Activated T-helper 17 cell treated with anti-CD3 and anti-CD28 coated beads, Interleukin-2, amount 50 U/mL, for 72 hours (primary cell): ENCODE data around the gene TCF7L2. TPM values are rescaled to one million over a fixed set of nuclear protein-coding genes. Genes with fewer than 3 reads are reported as not detected.

Source experiments
- ATAC-seq: fragments of 150-1000 bp; cut with Tn5 transposase; replicated peaks from 2 replicates; pipeline ENCODE4 v1.10.0; 2021; ENCODE audit warnings: mild to moderate bottlenecking, moderate library complexity
- H3K27ac Mint-ChIP-seq: one replicate; pipeline ENCODE4 v1.8.0; 2022; ENCODE audit warnings: mixed read lengths
- H3K27me3 Mint-ChIP-seq: one replicate; pipeline ENCODE4 v1.8.0; 2022; ENCODE audit warnings: mixed read lengths
- H3K36me3 Mint-ChIP-seq: one replicate; pipeline ENCODE4 v1.8.0; 2022; ENCODE audit warnings: low read depth, mild to moderate bottlenecking, mixed read lengths
- H3K4me1 Mint-ChIP-seq: one replicate; pipeline ENCODE4 v1.8.0; 2022; ENCODE audit warnings: mixed read lengths
- H3K4me3 Mint-ChIP-seq: one replicate; pipeline ENCODE4 v1.8.0; 2022; ENCODE audit warnings: mild to moderate bottlenecking, mixed read lengths
- H3K9me3 Mint-ChIP-seq: one replicate; pipeline ENCODE4 v1.8.0; 2022; ENCODE audit warnings: mixed read lengths
- total RNA-seq, 2 donors: library from RNA; stranded (reverse); gene quantifications; one replicate each; pipeline ENCODE4 v1.2.3, GENCODE V29; 2022

Gene TCF7L2
- total RNA-seq, 2 donors from 2014 or later = 1.1 to 4.7 TPM

DNA sequence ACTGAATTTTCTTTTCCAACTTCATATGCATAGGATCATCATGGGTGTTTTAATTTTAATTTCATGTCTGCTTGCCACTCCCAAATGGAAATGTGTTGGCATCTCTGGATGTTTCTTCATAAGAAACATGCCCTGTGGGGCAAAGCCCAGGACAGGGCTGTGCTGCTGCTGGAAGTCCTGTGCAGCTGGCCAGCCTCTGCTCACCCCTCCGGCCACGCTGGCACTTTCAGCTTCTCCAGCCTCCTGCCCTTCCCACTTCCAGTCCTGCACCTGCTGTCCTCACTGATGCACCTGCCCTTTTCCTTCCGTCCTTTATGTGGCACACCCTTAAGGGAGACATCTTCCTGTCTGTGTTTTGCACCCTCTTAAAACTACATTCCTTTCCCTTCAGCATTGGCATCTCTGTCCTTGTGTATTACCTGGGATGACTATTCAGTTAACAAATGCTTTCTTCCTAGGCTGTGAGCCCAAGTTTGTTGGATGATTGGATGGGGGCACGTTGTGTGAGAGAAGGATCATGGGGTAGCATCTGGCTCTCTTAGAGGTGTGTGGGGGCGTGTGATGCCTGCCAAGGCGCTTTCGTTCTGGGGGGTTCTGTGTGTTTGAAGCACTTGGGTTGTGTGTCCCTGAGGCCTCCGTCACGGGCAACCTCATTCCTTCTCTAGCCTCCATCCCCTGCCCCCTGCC lies 56.8 kb downstream of the TCF7L2 start:
- H3K27me3 Mint-ChIP-seq = peaks cover 58% of the 10 kb centered on the region
- H3K27ac Mint-ChIP-seq = no peak overlapping the region
- H3K4me1 Mint-ChIP-seq = peaks cover 17% of the 10 kb centered on the region

DNA sequence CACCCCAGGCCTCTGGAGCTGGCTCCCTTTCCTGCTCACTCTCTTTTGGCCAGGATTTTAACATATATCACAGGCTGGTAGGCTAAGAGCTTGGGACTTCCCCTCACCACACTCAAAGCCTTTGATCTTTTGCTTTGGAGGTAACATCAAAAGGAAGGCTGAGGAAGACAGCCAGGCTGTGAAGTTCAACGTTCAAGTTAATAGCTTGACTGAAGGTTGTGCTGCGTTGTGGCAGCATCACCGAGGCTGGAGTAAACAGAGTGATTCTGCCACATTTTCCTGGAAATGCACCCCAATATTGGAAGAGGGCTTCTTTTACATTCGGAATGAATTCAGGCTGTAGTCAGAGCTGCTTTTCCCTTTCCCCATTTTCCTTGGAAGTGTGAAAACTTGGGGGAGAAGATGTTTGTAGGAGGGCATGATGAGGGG lies 57.3 kb downstream of the TCF7L2 start:
- H3K27me3 Mint-ChIP-seq = peaks cover 61% of the 10 kb centered on the region
- no peaks in the 10 kb centered on the region for H3K9me3 Mint-ChIP-seq
- H3K4me3 Mint-ChIP-seq = peak overlapping the region; percentile 69
- peak; percentile 91 for ATAC-seq
- peaks cover 17% of the 10 kb centered on the region for H3K4me1 Mint-ChIP-seq
- H3K36me3 Mint-ChIP-seq = no peaks in the 10 kb centered on the region
- no peak overlapping the region for H3K27ac Mint-ChIP-seq

More for the DNA sequence above, 56.8 kb downstream of the TCF7L2 start:
- no peaks in the 10 kb centered on the region for H3K9me3 Mint-ChIP-seq
- H3K36me3 Mint-ChIP-seq = no peaks in the 10 kb centered on the region
- peak; percentile 11 for ATAC-seq
- H3K4me3 Mint-ChIP-seq = peak overlapping the region; percentile 69

DNA sequence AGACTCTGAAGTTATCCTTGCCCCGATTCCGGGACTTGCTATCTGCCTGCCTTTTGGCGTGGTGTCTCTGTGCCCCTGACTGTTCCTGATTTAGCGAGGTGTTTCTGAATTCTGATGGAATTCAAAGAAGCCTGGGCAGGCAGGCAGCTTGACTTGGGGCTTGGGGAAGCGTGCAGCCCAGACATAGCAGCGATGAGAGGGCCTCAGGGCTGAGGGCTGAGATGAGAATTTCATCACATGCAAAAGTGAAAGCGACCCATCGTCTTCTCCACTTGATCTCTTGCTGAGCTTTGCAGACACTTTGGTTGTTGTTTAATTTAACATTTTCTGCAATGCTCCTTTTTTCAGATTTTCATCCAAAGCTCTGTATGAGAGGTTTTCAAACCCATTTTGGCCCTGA lies 57.8 kb downstream of the TCF7L2 start:
- no peaks in the 10 kb centered on the region for H3K36me3 Mint-ChIP-seq
- H3K4me1 Mint-ChIP-seq = peaks cover 17% of the 10 kb centered on the region
- H3K27ac Mint-ChIP-seq = no peak overlapping the region
- peaks cover 62% of the 10 kb centered on the region for H3K27me3 Mint-ChIP-seq
- peak overlapping the region; percentile 69 for H3K4me3 Mint-ChIP-seq
- no peak for ATAC-seq
- H3K9me3 Mint-ChIP-seq = no peaks in the 10 kb centered on the region

DNA sequence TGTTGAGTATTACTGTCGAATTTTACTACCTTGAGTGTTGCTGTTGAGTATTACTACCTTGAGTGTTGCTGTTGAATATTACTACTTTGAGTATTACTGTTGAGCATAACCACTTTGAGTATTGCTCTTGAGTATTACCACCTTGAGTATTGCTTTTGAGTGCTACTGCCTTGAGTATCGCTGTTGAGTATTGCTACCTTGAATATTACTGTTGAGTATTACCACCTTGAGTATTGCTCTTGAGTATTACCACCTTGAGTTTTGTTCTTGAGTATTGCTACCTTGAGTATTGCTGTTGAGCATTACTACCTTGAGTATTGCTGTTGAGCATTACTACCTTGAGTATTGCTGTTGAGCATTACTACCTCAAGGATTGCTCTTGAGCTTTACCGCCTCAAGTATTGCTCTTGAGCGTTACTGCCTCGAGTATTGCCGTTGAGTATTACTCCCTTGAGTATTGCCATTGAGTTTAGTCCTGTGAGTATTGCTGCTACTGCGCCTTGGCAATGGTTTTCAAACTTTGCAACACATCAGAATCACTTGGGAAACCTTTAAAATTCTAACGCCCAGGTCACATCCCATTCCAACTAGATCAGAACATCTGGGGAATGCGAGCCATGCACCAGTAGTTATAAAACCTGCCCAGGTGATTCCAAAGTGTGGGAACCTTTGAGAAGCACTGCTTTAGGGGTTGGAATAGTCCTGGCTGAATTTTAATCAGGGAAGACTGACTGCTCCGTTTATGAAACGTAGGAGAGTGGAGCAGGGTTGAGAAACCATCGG lies 61.7 kb downstream of the TCF7L2 start:
- no peak overlapping the region for H3K27ac Mint-ChIP-seq
- H3K4me3 Mint-ChIP-seq = no peak overlapping the region
- no peak for ATAC-seq
- H3K9me3 Mint-ChIP-seq = no peaks in the 10 kb centered on the region
- H3K36me3 Mint-ChIP-seq = no peaks in the 10 kb centered on the region
- H3K27me3 Mint-ChIP-seq = peaks cover 36% of the 10 kb centered on the region
- peaks cover 11% of the 10 kb centered on the region for H3K4me1 Mint-ChIP-seq

DNA sequence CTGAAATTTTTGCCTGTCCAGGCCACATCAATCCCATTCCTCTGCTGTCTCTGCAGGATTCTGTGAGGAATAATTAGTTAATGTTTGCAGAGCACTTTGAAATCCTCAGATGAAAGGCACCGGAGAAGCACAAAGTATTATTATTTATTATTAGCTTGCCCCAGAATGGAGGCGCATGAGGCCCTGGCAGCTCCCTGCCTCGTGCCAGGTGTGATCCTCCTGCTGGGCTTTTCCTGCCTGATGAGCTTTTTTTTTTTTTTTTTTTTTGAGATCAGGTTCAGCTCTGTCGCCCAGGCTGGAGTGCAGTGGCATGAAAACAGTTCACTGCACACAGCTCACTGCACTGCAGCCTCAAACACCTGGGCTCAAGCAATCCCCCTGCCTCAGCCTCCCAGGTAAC lies 65.2 kb downstream of the TCF7L2 start:
- Mint-ChIP-seq H3K27ac (no peak overlapping the region), H3K9me3 (no peaks in the 10 kb centered on the region), H3K4me1 (no peaks in the 10 kb centered on the region), H3K4me3 (no peak overlapping the region), H3K27me3 (peaks cover 15% of the 10 kb centered on the region), H3K36me3 (no peaks in the 10 kb centered on the region)
- no peak for ATAC-seq

DNA sequence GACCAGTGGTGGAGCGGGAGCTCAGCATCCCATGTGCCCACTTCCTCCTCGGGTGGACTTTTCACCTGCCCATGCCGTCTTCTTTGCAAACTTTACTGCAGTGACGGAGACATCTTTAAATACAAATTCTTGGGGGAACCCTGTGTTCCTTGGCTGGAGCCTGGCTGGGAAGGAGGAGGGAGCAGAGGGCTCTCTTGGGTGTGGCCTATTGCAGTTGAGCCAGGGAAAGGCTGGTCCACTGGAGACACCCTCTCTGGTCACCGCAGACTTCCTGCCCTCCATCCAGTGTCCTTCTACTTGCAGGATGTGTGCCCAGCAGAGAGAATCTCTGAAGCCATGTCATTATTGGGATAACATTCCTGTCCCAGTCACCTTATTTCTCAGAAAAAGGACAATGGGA lies 67.3 kb downstream of the TCF7L2 start:
- H3K4me1 Mint-ChIP-seq = no peaks in the 10 kb centered on the region
- H3K27me3 Mint-ChIP-seq = peaks cover 9% of the 10 kb centered on the region
- no peaks in the 10 kb centered on the region for H3K9me3 Mint-ChIP-seq
- H3K36me3 Mint-ChIP-seq = no peaks in the 10 kb centered on the region
- no peak overlapping the region for H3K27ac Mint-ChIP-seq
- no peak for ATAC-seq
- H3K4me3 Mint-ChIP-seq = no peak overlapping the region

DNA sequence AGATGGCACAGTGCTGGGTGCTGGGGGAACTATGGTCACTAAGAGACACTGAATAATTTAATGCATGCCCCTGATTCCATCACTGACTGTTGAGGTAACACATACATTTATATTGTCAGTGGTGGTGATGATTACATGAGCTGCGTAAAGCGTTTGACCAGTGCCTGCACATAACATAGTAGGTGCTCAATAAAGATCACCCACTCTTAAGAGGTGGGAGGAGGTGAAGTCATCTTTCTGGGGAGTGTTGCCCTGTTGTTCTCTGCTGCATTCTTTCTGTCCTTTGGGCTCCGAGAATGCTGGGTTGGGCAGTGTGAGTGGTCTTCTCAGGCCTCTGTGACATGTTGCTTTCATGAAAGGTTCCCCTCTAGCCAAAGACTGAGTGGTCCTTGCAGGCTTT lies 68.0 kb downstream of the TCF7L2 start:
- no peak overlapping the region for H3K27ac Mint-ChIP-seq
- no peaks in the 10 kb centered on the region for H3K4me1 Mint-ChIP-seq

DNA sequence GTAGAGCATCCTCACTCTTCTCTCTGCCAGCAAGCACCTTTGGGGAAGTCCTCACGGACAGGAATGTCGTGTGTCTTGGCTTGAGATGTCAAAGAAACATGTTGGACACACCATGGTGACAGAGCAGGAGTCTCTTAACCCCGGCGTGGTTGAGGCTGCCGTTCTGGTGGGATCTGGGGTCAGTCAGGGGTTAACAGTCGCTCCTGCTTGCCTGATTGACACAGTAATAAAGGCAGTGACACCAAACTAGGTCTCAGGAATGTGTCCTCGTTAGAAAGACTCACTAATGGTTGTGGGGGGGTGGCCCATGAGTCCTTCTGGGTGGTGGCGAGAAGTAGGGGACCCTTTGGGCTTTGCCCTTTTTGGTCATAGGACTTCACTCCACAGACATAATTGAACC lies 69.0 kb downstream of the TCF7L2 start:
- Mint-ChIP-seq H3K36me3 (no peaks in the 10 kb centered on the region), H3K27me3 (peaks cover 8% of the 10 kb centered on the region), H3K9me3 (no peaks in the 10 kb centered on the region), H3K4me1 (no peaks in the 10 kb centered on the region), H3K4me3 (no peak overlapping the region), H3K27ac (no peak overlapping the region)
- no peak for ATAC-seq

More for the DNA sequence above, 68.0 kb downstream of the TCF7L2 start:
- Mint-ChIP-seq H3K9me3 (no peaks in the 10 kb centered on the region), H3K4me3 (no peak overlapping the region), H3K27me3 (peaks cover 8% of the 10 kb centered on the region), H3K36me3 (no peaks in the 10 kb centered on the region)
- ATAC-seq = no peak

DNA sequence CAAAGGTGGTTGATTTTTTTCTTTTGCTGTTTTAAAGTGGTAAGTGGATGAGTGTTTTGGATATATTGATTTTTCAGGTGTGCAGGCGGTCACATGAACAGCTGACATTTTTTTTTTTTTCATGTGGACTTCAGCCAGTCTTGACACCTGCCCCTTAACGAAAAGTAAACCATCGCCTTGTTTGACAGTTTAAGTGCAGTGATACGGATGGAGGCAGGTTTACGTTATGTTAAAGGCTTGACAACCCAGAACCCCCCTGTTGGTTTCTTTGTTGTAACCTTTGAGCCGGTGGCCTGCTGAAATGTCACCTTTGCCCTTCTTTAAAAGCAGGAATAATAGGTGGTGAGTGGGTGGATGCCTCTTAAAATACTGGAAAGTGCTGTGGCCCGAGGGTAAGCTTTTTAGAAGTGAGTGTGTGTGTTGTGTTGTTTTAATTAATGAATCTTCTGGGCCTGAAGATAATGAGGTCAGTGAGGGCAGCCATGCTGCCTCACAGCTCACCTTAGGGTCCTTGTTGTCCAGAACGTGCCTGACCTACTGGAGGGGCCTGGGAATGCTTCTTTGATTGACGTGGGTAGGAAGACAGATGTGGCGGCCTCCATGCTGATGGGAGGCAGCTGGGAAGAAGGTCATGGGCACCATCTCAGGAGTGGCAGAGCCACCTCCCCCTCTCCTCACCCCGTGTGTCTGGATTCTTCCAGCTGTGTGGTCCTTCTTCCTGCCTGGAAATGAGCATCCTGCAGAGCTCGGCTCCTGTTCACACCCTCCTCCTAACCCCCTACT lies 69.8 kb downstream of the TCF7L2 start:
- no peaks in the 10 kb centered on the region for H3K4me1 Mint-ChIP-seq
- H3K27me3 Mint-ChIP-seq = peaks cover 8% of the 10 kb centered on the region
- no peak overlapping the region for H3K4me3 Mint-ChIP-seq
- no peaks in the 10 kb centered on the region for H3K36me3 Mint-ChIP-seq
- ATAC-seq = no peak
- no peak overlapping the region for H3K27ac Mint-ChIP-seq
- H3K9me3 Mint-ChIP-seq = no peaks in the 10 kb centered on the region

DNA sequence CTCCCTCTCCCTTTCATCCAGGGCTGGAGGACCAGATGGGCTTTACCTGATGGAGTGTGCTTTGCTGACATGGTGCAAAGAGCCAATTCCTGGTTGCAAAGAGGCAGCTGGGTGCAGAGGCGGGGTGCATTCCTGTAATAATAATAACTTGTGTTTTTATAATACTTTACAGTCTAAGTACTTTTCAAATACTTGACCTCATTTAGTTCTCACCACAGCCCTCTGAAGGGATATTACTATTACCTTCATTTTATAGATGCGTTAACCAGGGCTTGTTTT lies 70.4 kb downstream of the TCF7L2 start:
- no peak for ATAC-seq
- no peak overlapping the region for H3K4me3 Mint-ChIP-seq
- no peaks in the 10 kb centered on the region for H3K4me1 Mint-ChIP-seq

DNA sequence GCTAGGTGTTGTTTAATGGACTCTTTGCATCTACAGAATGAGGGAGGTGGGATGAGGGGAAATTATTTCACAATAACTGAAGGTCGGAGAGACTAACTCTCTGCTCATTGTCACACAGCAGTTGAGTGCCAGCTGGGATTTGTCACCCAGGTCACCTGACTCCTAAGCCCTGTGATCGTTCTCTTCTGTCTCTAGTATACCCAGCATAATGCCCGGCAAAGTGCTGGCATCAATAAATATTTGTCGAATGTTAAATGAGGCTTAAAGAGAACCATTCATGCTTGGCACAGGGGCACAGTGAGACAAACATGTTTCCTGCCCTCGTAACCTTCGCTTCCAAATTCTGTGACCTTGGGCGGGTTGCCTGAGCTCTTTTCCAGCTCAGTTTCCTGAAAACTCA lies 70.8 kb downstream of the TCF7L2 start:
- H3K27ac Mint-ChIP-seq = no peak overlapping the region
- peaks cover 8% of the 10 kb centered on the region for H3K27me3 Mint-ChIP-seq
- H3K36me3 Mint-ChIP-seq = no peaks in the 10 kb centered on the region
- no peak overlapping the region for H3K4me3 Mint-ChIP-seq
- ATAC-seq = no peak
- no peaks in the 10 kb centered on the region for H3K9me3 Mint-ChIP-seq
- H3K4me1 Mint-ChIP-seq = no peaks in the 10 kb centered on the region

More for the DNA sequence above, 70.4 kb downstream of the TCF7L2 start:
- no peak overlapping the region for H3K27ac Mint-ChIP-seq
- no peaks in the 10 kb centered on the region for H3K9me3 Mint-ChIP-seq
- H3K27me3 Mint-ChIP-seq = peaks cover 8% of the 10 kb centered on the region
- no peaks in the 10 kb centered on the region for H3K36me3 Mint-ChIP-seq

DNA sequence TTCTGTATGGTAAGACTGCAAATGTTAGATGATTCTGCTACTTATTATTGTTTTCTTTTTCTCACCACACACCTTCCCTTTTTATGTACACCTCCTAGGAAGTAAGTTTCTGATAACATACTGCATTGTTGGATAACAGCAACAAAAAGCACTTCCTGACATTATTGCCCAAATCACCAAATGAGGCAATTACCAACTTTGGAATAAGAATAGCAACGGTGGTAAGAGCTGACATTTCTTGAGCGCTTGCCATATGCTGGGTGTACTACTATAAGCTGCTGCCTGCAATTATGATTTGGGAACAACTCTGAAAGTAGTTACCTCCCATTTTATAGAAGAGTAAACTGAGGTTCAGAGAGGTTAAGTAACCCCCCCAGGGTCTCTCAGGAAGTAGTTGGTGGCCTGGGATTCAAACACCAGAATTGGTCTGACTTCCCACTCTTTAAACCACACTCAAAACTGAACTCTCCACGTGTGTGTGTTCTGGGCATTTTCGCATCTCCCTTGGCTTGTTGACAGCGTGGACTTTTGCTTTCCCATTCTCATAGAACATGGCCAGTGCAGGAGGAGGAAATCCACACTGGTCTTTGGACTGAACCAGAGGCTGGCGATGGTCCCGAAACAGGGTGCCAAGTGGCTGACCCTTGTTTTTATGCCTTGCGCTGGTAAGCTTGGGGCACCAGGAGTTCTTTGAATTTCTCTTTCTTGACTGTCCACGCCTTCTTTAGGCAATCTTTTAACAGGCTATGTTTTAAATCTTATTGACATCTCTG lies 71.4 kb downstream of the TCF7L2 start:
- Mint-ChIP-seq H3K4me1 (no peaks in the 10 kb centered on the region), H3K9me3 (no peaks in the 10 kb centered on the region), H3K4me3 (no peak overlapping the region), H3K27ac (no peak overlapping the region), H3K27me3 (peaks cover 10% of the 10 kb centered on the region), H3K36me3 (no peaks in the 10 kb centered on the region)
- no peak for ATAC-seq

DNA sequence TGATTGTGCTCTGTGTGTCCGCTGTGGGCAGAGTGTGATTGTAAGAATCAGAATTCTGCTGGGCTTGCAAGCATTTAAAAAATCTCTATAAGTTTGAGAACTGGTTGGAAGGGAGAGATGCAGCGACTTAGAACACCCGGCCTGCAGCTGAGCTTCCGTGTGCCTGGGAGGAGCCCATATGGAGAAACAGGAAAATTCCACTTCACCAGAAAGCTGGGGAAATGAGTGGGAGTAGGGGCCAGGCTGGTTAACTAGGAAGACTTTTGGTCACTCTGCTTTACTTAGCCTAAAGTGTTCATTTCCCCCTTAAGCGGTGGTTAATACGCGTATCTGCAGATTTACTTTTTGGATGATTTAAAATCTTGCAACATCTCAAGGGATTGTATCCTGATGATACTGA lies 72.2 kb downstream of the TCF7L2 start:
- Mint-ChIP-seq H3K36me3 (no peaks in the 10 kb centered on the region), H3K27ac (no peak overlapping the region), H3K27me3 (peaks cover 12% of the 10 kb centered on the region), H3K4me3 (no peak overlapping the region), H3K9me3 (no peaks in the 10 kb centered on the region), H3K4me1 (peaks cover 3% of the 10 kb centered on the region)
- no peak for ATAC-seq

DNA sequence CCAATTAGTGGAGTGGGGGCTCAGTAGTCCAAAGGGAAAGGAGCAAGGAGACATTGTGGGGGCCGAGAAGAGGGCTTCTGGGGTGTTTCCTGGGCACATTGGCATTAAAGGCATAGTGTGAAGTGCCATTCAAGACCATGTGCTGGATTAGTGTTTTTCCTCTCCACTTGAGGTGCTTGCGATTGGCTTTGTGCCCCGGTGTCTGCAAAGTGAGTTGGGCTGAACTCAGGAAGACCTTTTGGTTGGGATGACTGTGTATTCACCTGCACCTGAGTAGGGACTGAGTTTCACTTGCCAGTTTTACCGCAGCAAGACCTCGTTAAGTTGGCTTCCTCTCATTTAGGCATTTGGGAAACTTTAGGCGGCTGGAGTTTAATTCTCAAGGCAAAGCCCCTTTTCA lies 73.0 kb downstream of the TCF7L2 start:
- no peak for ATAC-seq
- Mint-ChIP-seq H3K4me3 (no peak overlapping the region), H3K27me3 (peaks cover 19% of the 10 kb centered on the region), H3K27ac (no peak overlapping the region), H3K9me3 (no peaks in the 10 kb centered on the region), H3K4me1 (peaks cover 5% of the 10 kb centered on the region), H3K36me3 (no peaks in the 10 kb centered on the region)
